Vagina (tissue), 2 donors: ENCODE data around the gene KRT33A. TPM values are rescaled to one million over a fixed set of nuclear protein-coding genes. Genes with fewer than 3 reads are reported as not detected.
A peak's percentile ranks its signal among the peaks of the same experiment; 100 is the strongest.

Experiments used
- DNase-seq, 2 donors: peaks; one replicate each; pipeline ENCODE4 v3.0.0-alpha.2; 2017; ENCODE audit errors: extremely low spot score in 2 of 2
- H3K27ac ChIP-seq: fragments of 200-600 bp; sonication (generic); one replicate; pipeline ENCODE4 v1.5.1; 2019
- H3K27me3 ChIP-seq: fragments of 200-600 bp; sonication (generic); one replicate; pipeline ENCODE4 v1.5.1; 2019
- H3K36me3 ChIP-seq, 2 donors: fragments of 200-600 bp; sonication (generic); one replicate each; pipeline ENCODE4 v1.5.1; 2017 to 2019
- H3K4me1 ChIP-seq: fragments of 200-600 bp; sonication (generic); one replicate; pipeline ENCODE4 v1.5.1; 2019
- H3K4me3 ChIP-seq, 2 donors: fragments of 200-600 bp; sonication (generic); 1 replicate in 1 of 2; 2 replicates in 1 of 2; pipeline ENCODE4 v1.5.1; 2016 to 2019
- H3K9me3 ChIP-seq: fragments of 200-600 bp; sonication (generic); one replicate; pipeline ENCODE4 v1.5.1; 2019
- POLR2A ChIP-seq, 2 donors: fragments of 450-650 bp; IDR thresholded peaks; one replicate each; pipeline ENCODE4 v1.6.1; 2017; ENCODE audit warnings: antibody characterized with exemption in 2 of 2, mild to moderate bottlenecking in 2 of 2, moderate library complexity in 2 of 2
- POLR2AphosphoS5 ChIP-seq, 2 donors: sonication (generic); formaldehyde crosslinking; IDR thresholded peaks; one replicate each; pipeline ENCODE4 v1.9.0; 2017; ENCODE audit warnings: antibody characterized with exemption in 2 of 2, mild to moderate bottlenecking in 2 of 2, low read depth in 1 of 2; ENCODE audit not compliant: insufficient read depth in 1 of 2
- intact Hi-C: fragments of 100-400 bp; cut with DNase I; formaldehyde crosslinking; loops from one replicate; pipeline ENCODE4 v1.15.1; 2023
- total RNA-seq: library from RNA; depleted of rRNA; stranded (reverse); fragments of >200 nt; gene quantifications from one replicate; pipeline ENCODE4 v1.2.3, GENCODE V29; 2016
- TF ChIP-seq, protein P1 (sequence below), 3 experiments: fragments of 450-650 bp in 2 of 3; fragments of 200-600 bp in 1 of 3; sonication (generic) in 1 of 3; IDR thresholded peaks; one replicate each; pipeline ENCODE4 v1.5.1; 2017 to 2019; ENCODE audit warnings: antibody characterized with exemption in 3 of 3, mild to moderate bottlenecking in 2 of 3, moderate library complexity in 2 of 3

KRT33A gene
- total RNA-seq, 1 donor from 2014 or later = 1.5 TPM

GRCh38 chr17:41377546-41377945, 26.9 kb upstream of the KRT33A start:
- DNase-seq = no peak
- H3K4me3 ChIP-seq = no peak overlapping the region
- TF ChIP-seq POLR2AphosphoS5 (IDR thresholded peaks at IDR 0.05; ENCODE audit: insufficient read depth in 1 of 2, low read depth in 1 of 2) (no peak), POLR2A (IDR thresholded peaks at IDR 0.05) (no peak)
- TF ChIP-seq, protein P1, sequence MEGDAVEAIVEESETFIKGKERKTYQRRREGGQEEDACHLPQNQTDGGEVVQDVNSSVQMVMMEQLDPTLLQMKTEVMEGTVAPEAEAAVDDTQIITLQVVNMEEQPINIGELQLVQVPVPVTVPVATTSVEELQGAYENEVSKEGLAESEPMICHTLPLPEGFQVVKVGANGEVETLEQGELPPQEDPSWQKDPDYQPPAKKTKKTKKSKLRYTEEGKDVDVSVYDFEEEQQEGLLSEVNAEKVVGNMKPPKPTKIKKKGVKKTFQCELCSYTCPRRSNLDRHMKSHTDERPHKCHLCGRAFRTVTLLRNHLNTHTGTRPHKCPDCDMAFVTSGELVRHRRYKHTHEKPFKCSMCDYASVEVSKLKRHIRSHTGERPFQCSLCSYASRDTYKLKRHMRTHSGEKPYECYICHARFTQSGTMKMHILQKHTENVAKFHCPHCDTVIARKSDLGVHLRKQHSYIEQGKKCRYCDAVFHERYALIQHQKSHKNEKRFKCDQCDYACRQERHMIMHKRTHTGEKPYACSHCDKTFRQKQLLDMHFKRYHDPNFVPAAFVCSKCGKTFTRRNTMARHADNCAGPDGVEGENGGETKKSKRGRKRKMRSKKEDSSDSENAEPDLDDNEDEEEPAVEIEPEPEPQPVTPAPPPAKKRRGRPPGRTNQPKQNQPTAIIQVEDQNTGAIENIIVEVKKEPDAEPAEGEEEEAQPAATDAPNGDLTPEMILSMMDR (IDR thresholded peaks at IDR 0.05) = no peak
- no peaks in the 10 kb centered on the region for H3K27me3 ChIP-seq
- H3K27ac ChIP-seq = peak overlapping the region; percentile 43
- intact Hi-C loops = no loop called here
- H3K36me3 ChIP-seq = no peaks in the 10 kb centered on the region
- no peaks in the 10 kb centered on the region for H3K9me3 ChIP-seq
- H3K4me1 ChIP-seq = peaks cover 15% of the 10 kb centered on the region

DNA sequence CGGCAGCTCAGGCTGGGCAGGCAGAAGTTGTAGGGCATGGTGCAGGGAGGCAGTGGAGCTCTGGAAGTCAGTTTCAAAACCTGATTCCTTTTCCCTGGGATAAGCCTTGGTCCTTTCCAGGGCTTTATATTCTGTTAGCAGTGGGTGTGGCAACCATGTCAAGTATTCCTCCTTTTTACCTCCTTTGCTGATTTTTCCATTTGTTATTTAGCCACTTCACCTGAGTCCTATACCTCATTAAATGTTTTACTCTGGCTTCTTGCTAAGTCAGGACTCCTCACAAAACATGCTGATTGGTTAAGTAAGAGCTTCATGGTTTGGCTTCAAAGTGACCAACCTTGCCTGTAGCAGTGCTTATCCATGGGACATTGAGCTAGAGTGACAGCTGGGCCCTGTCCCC, 19.1 kb upstream of the KRT33A start, which contains the start of gene KRT33B:
KRT33B (minus strand) TSS at position 101 of the 400 bp plus-strand sequence; CDS start at position 38, 63 bp downstream.
- peak within 1 kb of the TSS; percentile 43 for H3K27ac ChIP-seq
- H3K27me3 ChIP-seq = no peaks in the 10 kb centered on the region
- no peak for DNase-seq
- TF ChIP-seq POLR2A (IDR thresholded peaks at IDR 0.05) (no peak), POLR2AphosphoS5 (IDR thresholded peaks at IDR 0.05; ENCODE audit: insufficient read depth in 1 of 2, low read depth in 1 of 2) (no peak)
- TF ChIP-seq, protein P1 (IDR thresholded peaks at IDR 0.05) = no peak
- H3K4me1 ChIP-seq = peaks cover 14% of the 10 kb centered on the region
- no peaks in the 10 kb centered on the region for H3K9me3 ChIP-seq
- H3K36me3 ChIP-seq = no peaks in the 10 kb centered on the region
- no peak within 1 kb of the TSS for H3K4me3 ChIP-seq
- intact Hi-C loops = no loop called here

DNA sequence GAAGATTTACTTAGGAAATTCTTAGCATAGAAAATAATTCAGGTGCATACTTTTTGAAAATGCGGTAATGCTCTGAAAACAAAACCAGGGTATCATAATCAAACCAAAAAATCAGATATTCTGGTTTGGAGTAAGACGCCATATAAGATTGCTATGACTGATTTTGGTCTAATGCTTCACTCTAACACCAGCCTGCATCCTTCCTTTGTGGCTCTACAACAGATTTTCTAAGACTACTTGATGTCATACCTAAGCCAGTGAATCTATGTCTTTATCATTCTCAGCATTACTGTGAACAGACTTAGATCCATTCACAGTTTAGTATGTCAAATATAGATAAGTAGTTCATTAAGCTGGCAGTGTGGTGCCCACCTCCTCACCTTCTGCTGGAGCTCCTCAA, 18.4 kb upstream of the KRT33A start:
- intact Hi-C loops = no loop called here
- peaks cover 14% of the 10 kb centered on the region for H3K4me1 ChIP-seq
- no peak for DNase-seq
- TF ChIP-seq POLR2A (IDR thresholded peaks at IDR 0.05) (no peak), POLR2AphosphoS5 (IDR thresholded peaks at IDR 0.05; ENCODE audit: insufficient read depth in 1 of 2, low read depth in 1 of 2) (no peak)
- TF ChIP-seq, protein P1 (IDR thresholded peaks at IDR 0.05) = no peak
- H3K9me3 ChIP-seq = no peaks in the 10 kb centered on the region
- H3K27me3 ChIP-seq = no peaks in the 10 kb centered on the region
- no peak overlapping the region for H3K4me3 ChIP-seq
- no peak overlapping the region for H3K27ac ChIP-seq
- H3K36me3 ChIP-seq = no peaks in the 10 kb centered on the region

DNA sequence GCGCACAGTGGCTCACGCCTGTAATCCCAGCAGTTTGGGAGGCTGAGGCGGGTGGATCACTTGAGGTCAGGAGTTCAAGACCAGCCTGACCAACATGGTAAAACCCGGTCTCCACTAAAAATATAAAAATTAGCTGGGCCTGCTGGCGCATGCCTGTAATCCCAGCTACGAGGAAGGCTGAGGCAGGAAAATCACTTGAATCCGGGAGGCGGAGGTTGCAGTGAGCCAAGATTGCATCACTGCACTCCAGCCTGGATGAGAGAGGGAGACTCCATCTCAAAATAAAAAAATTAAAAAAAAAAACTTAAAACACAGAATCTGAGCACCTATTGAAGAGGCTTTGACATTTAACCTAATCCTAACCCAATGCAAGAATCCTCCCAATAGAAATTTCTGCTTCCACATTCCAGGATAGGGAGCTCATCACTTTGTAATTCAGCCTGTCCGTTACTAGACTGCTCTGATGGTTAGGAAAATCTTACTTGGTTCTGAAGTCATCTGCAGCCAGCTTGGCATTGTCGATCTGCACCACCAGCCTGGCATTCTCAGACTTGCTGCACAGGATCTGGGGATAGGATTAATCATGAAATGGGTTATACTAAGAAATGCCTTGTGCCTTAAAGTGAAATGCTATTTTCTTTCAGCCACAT, 16.9 kb upstream of the KRT33A start:
- TF ChIP-seq, protein P1 (IDR thresholded peaks at IDR 0.05) = no peak
- TF ChIP-seq POLR2AphosphoS5 (IDR thresholded peaks at IDR 0.05; ENCODE audit: insufficient read depth in 1 of 2, low read depth in 1 of 2) = peak in 1 of 2 donors; percentile 34
- H3K4me3 ChIP-seq = no peak overlapping the region
- H3K27me3 ChIP-seq = no peaks in the 10 kb centered on the region
- DNase-seq = no peak
- H3K4me1 ChIP-seq = peaks cover 14% of the 10 kb centered on the region
- no peaks in the 10 kb centered on the region for H3K9me3 ChIP-seq
- intact Hi-C loops = no loop called here
- no peaks in the 10 kb centered on the region for H3K36me3 ChIP-seq
- H3K27ac ChIP-seq = peak overlapping the region; percentile 43

DNA sequence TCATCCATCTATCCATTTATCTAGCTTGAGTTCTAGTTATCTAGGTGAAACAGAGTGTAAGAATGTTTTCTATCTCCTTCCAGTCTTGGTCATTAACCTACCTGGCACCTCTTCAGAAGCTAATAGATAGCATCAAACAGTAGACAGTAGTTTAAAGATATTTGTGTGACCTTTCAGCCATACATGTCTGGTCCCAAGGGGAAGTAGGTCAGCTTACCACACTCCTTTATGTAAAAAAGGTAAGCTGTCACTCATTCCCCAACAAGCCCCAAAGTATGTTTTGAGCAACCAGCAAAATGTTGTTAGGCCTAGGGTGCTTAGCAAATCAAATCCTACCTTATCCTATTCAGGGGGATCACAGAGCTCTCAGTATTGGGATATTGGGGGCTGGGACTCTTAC, 15.4 kb upstream of the KRT33A start:
- Histone ChIP-seq H3K9me3 (no peaks in the 10 kb centered on the region), H3K36me3 (no peaks in the 10 kb centered on the region), H3K27me3 (no peaks in the 10 kb centered on the region), H3K27ac (no peak overlapping the region), H3K4me1 (peaks cover 14% of the 10 kb centered on the region), H3K4me3 (no peak overlapping the region)
- TF ChIP-seq, protein P1 (IDR thresholded peaks at IDR 0.05) = no peak
- no peak for TF ChIP-seq POLR2AphosphoS5 (IDR thresholded peaks at IDR 0.05; ENCODE audit: insufficient read depth in 1 of 2, low read depth in 1 of 2)
- no peak for TF ChIP-seq POLR2A (IDR thresholded peaks at IDR 0.05)
- intact Hi-C loops = no loop called here
- DNase-seq = no peak
